Activated CD4-positive, alpha-beta memory T cell treated with anti-CD3 and anti-CD28 coated beads for 36 hours (primary cell): ENCODE measurements around the gene TTLL11. TPM values are rescaled to one million over a fixed set of nuclear protein-coding genes. Genes with fewer than 3 reads are reported as not detected.

Experiments
- CTCF ChIA-PET: fragments of 350-600 bp; sonication (Branson Sonifier 250); formaldehyde crosslinking; loops from one replicate; lab custom pipeline; 2021; ENCODE audit warnings: antibody characterized with exemption, inconsistent platforms; lab: Charles Lee
- POLR2A ChIA-PET: fragments of 350-600 bp; sonication (Branson Sonifier 250); formaldehyde crosslinking; loops from one replicate; lab custom pipeline; 2021; ENCODE audit warnings: antibody characterized with exemption; lab: Charles Lee
- DNase-seq: peaks from one replicate; pipeline ENCODE4 v3.0.0-alpha.2; 2020
- H3K27ac Mint-ChIP-seq: one replicate; pipeline ENCODE4 v1.8.0; 2021; ENCODE audit warnings: mixed read lengths
- H3K27me3 Mint-ChIP-seq: one replicate; pipeline ENCODE4 v1.8.0; 2021; ENCODE audit warnings: mixed read lengths
- H3K36me3 Mint-ChIP-seq: one replicate; pipeline ENCODE4 v1.8.0; 2021; ENCODE audit warnings: mixed read lengths
- H3K4me1 Mint-ChIP-seq: one replicate; pipeline ENCODE4 v1.8.0; 2021; ENCODE audit warnings: low read depth, mixed read lengths
- H3K4me3 Mint-ChIP-seq: one replicate; pipeline ENCODE4 v1.8.0; 2021; ENCODE audit warnings: mild to moderate bottlenecking, mixed read lengths
- H3K9me3 Mint-ChIP-seq: one replicate; pipeline ENCODE4 v1.8.0; 2021; ENCODE audit warnings: mixed read lengths
- intact Hi-C: fragments of 100-400 bp; cut with micrococcal nuclease; formaldehyde crosslinking; loops from one replicate; pipeline ENCODE4 v1.15.1; 2023
- microRNA-seq: library from miRNA; unstranded; fragments of <30 nt; microRNA quantifications from one replicate; pipeline ENCODE4 v1.2.0, GENCODE V29; 2022; ENCODE audit warnings: borderline number of aligned reads, borderline microRNAs expressed, borderline replicate concordance
- total RNA-seq, 2 experiments: library from RNA; stranded (reverse); gene quantifications; one replicate each; pipeline ENCODE4 v1.2.3, GENCODE V29; 2021

TTLL11 gene
- total RNA-seq, 2 experiments from 2014 or later: 0.97 TPM

DNA sequence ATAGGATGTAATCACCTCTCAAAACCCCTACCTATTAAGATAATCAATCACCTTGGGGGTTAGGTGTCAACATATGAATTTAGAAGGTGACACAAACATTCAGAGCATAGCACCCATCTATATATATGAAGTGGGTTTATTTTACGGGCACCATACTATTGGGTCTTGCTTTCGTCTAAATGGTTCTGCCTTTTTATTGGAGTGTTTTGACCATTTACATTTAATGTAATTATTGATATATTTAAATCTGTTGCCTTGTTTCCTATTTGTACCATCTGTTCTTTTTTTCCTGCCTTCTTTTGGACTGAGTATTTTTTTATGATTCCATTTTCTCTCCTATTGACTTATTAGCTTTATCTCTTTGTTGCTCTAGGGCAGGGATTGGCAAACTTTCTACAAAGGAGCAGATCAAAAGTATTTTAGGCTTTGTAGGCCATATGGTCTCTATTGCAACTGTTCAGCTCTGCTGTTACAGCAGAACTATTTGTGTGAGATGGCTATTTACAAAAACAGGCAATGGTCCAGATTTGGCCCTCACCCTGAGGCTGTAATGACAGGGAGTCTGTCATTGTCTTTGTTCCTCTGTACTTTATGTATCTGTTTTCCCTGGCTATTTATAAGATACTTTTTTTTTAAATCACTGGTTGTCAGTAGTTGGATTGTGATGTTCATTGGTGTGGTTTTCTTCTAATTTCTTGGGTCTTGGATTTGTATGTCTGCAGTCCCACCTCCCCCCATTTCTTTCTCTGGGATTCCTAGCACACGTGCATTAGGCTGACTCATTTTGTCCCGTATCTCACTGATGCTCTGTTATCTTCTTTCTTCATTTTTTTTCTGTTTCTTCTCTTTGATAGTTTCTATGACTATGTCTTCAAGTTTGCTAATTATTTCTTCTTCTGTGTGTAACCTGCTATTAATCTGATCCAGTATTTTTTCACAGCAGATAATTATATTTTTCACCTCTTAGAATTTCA lies 314.6 kb downstream of the TTLL11 start:
- H3K4me1 Mint-ChIP-seq: no peaks in the 10 kb centered on the region
- ChIA-PET CTCF (no interaction called here), POLR2A (interaction anchor here (0.6 kb wide), 1 partner anchor 442 kb away, joined by 3 read pairs; no protein-coding TSS in a partner anchor)
- no peak overlapping the region for H3K4me3 Mint-ChIP-seq
- peaks cover 5% of the 10 kb centered on the region for H3K27me3 Mint-ChIP-seq
- intact Hi-C loops: no loop called here
- DNase-seq: no peak
- H3K9me3 Mint-ChIP-seq: peaks cover 3% of the 10 kb centered on the region
- H3K27ac Mint-ChIP-seq: no peak overlapping the region
- H3K36me3 Mint-ChIP-seq: no peaks in the 10 kb centered on the region

- Mint-ChIP-seq H3K9me3 (peaks cover 3% of the 10 kb centered on the region), H3K4me1 (no peaks in the 10 kb centered on the region), H3K4me3 (no peak overlapping the region), H3K27ac (no peak overlapping the region), H3K36me3 (no peaks in the 10 kb centered on the region), H3K27me3 (peaks cover 5% of the 10 kb centered on the region)
- CTCF ChIA-PET: no interaction called here
- POLR2A ChIA-PET: no interaction called here
- DNase-seq: peak; percentile 4
- intact Hi-C loops: no loop called here
Observed at GRCh38 chr9:121776739-121777637, 316.1 kb downstream of the TTLL11 start.

- no peak overlapping the region for H3K27ac Mint-ChIP-seq
- no peaks in the 10 kb centered on the region for H3K4me1 Mint-ChIP-seq
- intact Hi-C loops: no loop called here
- DNase-seq: peak; percentile 7
- no peaks in the 10 kb centered on the region for H3K36me3 Mint-ChIP-seq
- peaks cover 3% of the 10 kb centered on the region for H3K9me3 Mint-ChIP-seq
- no peak overlapping the region for H3K4me3 Mint-ChIP-seq
- ChIA-PET CTCF (no interaction called here), POLR2A (no interaction called here)
- peaks cover 5% of the 10 kb centered on the region for H3K27me3 Mint-ChIP-seq
Observed at GRCh38 chr9:121776001-121776738, 316.9 kb downstream of the TTLL11 start.

- ChIA-PET CTCF (interaction anchor here (1.1 kb wide), 1 partner anchor 225 kb away, joined by 3 read pairs; no protein-coding TSS in a partner anchor), POLR2A (no interaction called here)
- peak; percentile 6 for DNase-seq
- Mint-ChIP-seq H3K4me3 (no peak overlapping the region), H3K27ac (no peak overlapping the region), H3K9me3 (peaks cover 3% of the 10 kb centered on the region), H3K27me3 (peaks cover 2% of the 10 kb centered on the region), H3K36me3 (no peaks in the 10 kb centered on the region), H3K4me1 (no peaks in the 10 kb centered on the region)
- intact Hi-C loops: no loop called here
Observed at GRCh38 chr9:121774715-121775613, 318.1 kb downstream of the TTLL11 start.

GRCh38 chr9:121773954-121774714 lies 319.0 kb downstream of the TTLL11 start:
- no peaks in the 10 kb centered on the region for H3K27me3 Mint-ChIP-seq
- no peaks in the 10 kb centered on the region for H3K4me1 Mint-ChIP-seq
- no peak overlapping the region for H3K27ac Mint-ChIP-seq
- H3K4me3 Mint-ChIP-seq: no peak overlapping the region
- POLR2A ChIA-PET: no interaction called here
- no peaks in the 10 kb centered on the region for H3K36me3 Mint-ChIP-seq
- intact Hi-C loops: no loop called here
- no peak for DNase-seq
- H3K9me3 Mint-ChIP-seq: peaks cover 3% of the 10 kb centered on the region
- CTCF ChIA-PET: interaction anchor here (1.1 kb wide), 1 partner anchor 224 kb away, joined by 3 read pairs; no protein-coding TSS in a partner anchor

GRCh38 chr9:121773286-121773953 lies 319.7 kb downstream of the TTLL11 start:
- ChIA-PET POLR2A (no interaction called here), CTCF (no interaction called here)
- H3K27me3 Mint-ChIP-seq: no peaks in the 10 kb centered on the region
- no peaks in the 10 kb centered on the region for H3K36me3 Mint-ChIP-seq
- H3K4me3 Mint-ChIP-seq: no peak overlapping the region
- H3K4me1 Mint-ChIP-seq: no peaks in the 10 kb centered on the region
- intact Hi-C loops: no loop called here
- H3K27ac Mint-ChIP-seq: no peak overlapping the region
- peaks cover 1% of the 10 kb centered on the region for H3K9me3 Mint-ChIP-seq
- no peak for DNase-seq

DNA sequence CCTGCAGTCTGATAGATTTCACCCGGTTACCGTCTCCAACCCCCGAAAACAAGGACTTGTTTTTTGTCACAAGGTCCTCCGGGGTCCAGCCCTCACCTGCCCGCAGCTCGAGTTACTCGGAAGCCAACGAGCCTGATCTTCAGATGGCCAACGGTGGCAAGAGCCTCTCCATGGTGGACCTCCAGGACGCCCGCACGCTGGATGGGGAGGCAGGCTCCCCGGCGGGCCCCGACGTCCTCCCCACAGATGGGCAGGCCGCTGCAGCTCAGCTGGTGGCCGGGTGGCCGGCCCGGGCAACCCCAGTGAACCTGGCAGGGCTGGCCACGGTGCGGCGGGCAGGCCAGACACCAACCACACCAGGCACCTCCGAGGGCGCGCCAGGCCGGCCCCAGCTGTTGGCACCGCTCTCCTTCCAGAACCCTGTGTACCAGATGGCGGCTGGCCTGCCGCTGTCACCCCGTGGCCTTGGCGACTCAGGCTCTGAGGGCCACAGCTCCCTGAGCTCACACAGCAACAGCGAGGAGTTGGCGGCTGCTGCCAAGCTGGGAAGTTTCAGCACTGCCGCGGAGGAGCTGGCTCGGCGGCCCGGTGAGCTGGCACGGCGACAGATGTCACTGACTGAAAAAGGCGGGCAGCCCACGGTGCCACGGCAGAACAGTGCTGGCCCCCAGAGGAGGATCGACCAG lies 320.4 kb downstream of the TTLL11 start:
- intact Hi-C loops: no loop called here
- Mint-ChIP-seq H3K36me3 (no peaks in the 10 kb centered on the region), H3K4me1 (no peaks in the 10 kb centered on the region), H3K4me3 (no peak overlapping the region), H3K27me3 (no peaks in the 10 kb centered on the region), H3K9me3 (no peaks in the 10 kb centered on the region), H3K27ac (no peak overlapping the region)
- ChIA-PET POLR2A (no interaction called here), CTCF (no interaction called here)
- DNase-seq: no peak

Small RNA genes within 50 kb of the gene (microRNA-seq; reads per million reads assigned to microRNA genes)
- gene MIR4478: not detected

Other genes starting within 250 kb of the TTLL11 start
- 10 to 100 TPM; 48.3 to 53.3 TPM for gene NDUFA8, start 66.5 kb upstream of the TTLL11 start, total RNA-seq
- not detected for gene MORN5, start 66.6 kb upstream of the TTLL11 start, total RNA-seq
- gene LHX6, start 135.6 kb upstream of the TTLL11 start, total RNA-seq: not detected
- gene RBM18, start 171.5 kb upstream of the TTLL11 start, total RNA-seq: 10 to 100 TPM; 25.1 to 25.9 TPM
- 10 to 100 TPM; 47.2 to 52.5 TPM for gene MRRF, start 171.6 kb upstream of the TTLL11 start, total RNA-seq